ENCODE measurements around the gene LMO7. TPM values are rescaled to one million over a fixed set of nuclear protein-coding genes. Genes with fewer than 3 reads are reported as not detected.
"Not testable (repeated sequence)": the region's sequence is repeated elsewhere in the genome, so short reads cannot be mapped to it uniquely, and the experiment has no call there.

The LMO7 gene
- total RNA-seq, 1 experiment from 2014 or later: 18.5 TPM

GRCh38 chr13:75694722-75695121 lies 58.6 kb downstream of the LMO7 start (continued):
- TF ChIP-seq CREM (CRISPR knock-in tag; IDR thresholded peaks at IDR 0.05) (no peak), ESRRA (CRISPR knock-in tag; IDR thresholded peaks at IDR 0.05; ENCODE audit: borderline replicate concordance) (no peak)

GRCh38 chr13:75695908-75696307 lies 59.8 kb downstream of the LMO7 start:
- POLR2A ChIA-PET: not testable (repeated sequence)
- ATAC-seq: peak; percentile 79

GRCh38 chr13:75699062-75699461 lies 62.9 kb downstream of the LMO7 start:
- CTCF ChIA-PET: no interaction called here
- POLR2A ChIA-PET: no interaction called here
- H3K9me3 Mint-ChIP-seq: peaks cover 44% of the 10 kb centered on the region
- H3K4me1 Mint-ChIP-seq: peaks cover 5% of the 10 kb centered on the region
- ATAC-seq: no peak
- no peak overlapping the region for H3K27ac Mint-ChIP-seq
- peaks cover 46% of the 10 kb centered on the region for H3K36me3 Mint-ChIP-seq
- no peak for TF ChIP-seq MAX (CRISPR knock-in tag; IDR thresholded peaks at IDR 0.05)
- no peak for TF ChIP-seq CTCF (IDR thresholded peaks at IDR 0.05)
- TF ChIP-seq SMAD3 (CRISPR knock-in tag; IDR thresholded peaks at IDR 0.05; ENCODE audit: borderline replicate concordance): no peak
- no peak for TF ChIP-seq GTF2I (CRISPR knock-in tag; conservative IDR thresholded peaks at IDR 0.05)
- no peak for TF ChIP-seq ZNF425 (CRISPR knock-in tag; conservative IDR thresholded peaks at IDR 0.05)
- TF ChIP-seq NFYB (CRISPR knock-in tag; conservative IDR thresholded peaks at IDR 0.05; ENCODE audit: low read depth): no peak
- no peak for TF ChIP-seq GRHL2 (CRISPR knock-in tag; IDR thresholded peaks at IDR 0.05; ENCODE audit: insufficient replicate concordance, severe bottlenecking)
- no peak for TF ChIP-seq ELF4 (CRISPR knock-in tag; IDR thresholded peaks at IDR 0.05; ENCODE audit: low read depth)
- TF ChIP-seq FOXJ3 (CRISPR knock-in tag; IDR thresholded peaks at IDR 0.05; ENCODE audit: borderline replicate concordance): no peak
- no peak for TF ChIP-seq CREM (CRISPR knock-in tag; IDR thresholded peaks at IDR 0.05)
- TF ChIP-seq NR2C2 (CRISPR knock-in tag; IDR thresholded peaks at IDR 0.05): no peak
- no peak for TF ChIP-seq OVOL2 (CRISPR knock-in tag; IDR thresholded peaks at IDR 0.05; ENCODE audit: borderline replicate concordance)
- no peak for TF ChIP-seq ERG (CRISPR knock-in tag; IDR thresholded peaks at IDR 0.05)
- no peak for TF ChIP-seq SOX15 (CRISPR knock-in tag; IDR thresholded peaks at IDR 0.05)
- no peak for TF ChIP-seq GABPB1 (CRISPR knock-in tag; IDR thresholded peaks at IDR 0.05)
- TF ChIP-seq FOXP1 (CRISPR knock-in tag; IDR thresholded peaks at IDR 0.05; ENCODE audit: borderline replicate concordance): no peak
- no peak for TF ChIP-seq ETV6 (CRISPR knock-in tag; IDR thresholded peaks at IDR 0.05)
- TF ChIP-seq NR1H2 (CRISPR knock-in tag; IDR thresholded peaks at IDR 0.05): no peak
- TF ChIP-seq CBFB (CRISPR knock-in tag; IDR thresholded peaks at IDR 0.05; ENCODE audit: low read depth): no peak
- no peak for TF ChIP-seq ZNF512 (CRISPR knock-in tag; IDR thresholded peaks at IDR 0.05; ENCODE audit: borderline replicate concordance)
- no peak overlapping the region for H3K4me3 Mint-ChIP-seq
- H3K27me3 Mint-ChIP-seq (ENCODE audit: low read depth): peaks cover 3% of the 10 kb centered on the region; the same call in 1 of the 2 replicates
- no peak for DNase-seq (ENCODE audit: low spot score)

More at GRCh38 chr13:75695908-75696307, 59.8 kb downstream of the LMO7 start:
- Mint-ChIP-seq H3K36me3 (peaks cover 39% of the 10 kb centered on the region), H3K9me3 (peaks cover 36% of the 10 kb centered on the region), H3K4me1 (peaks cover 15% of the 10 kb centered on the region)
- H3K4me3 Mint-ChIP-seq; H3K27me3 Mint-ChIP-seq (ENCODE audit: low read depth); H3K27ac Mint-ChIP-seq: not testable (repeated sequence)
- CTCF ChIA-PET: interaction anchor here (0.6 to 2.9 kb wide), 42 partner anchors 9 to 1207 kb away, joined by 3 to 38 read pairs (median 4); no protein-coding TSS in a partner anchor
- peak; percentile 84 for DNase-seq (ENCODE audit: low spot score)
- peak; percentile 85 for TF ChIP-seq CTCF (IDR thresholded peaks at IDR 0.05)

GRCh38 chr13:75699717-75700116 lies 63.6 kb downstream of the LMO7 start:
- Mint-ChIP-seq H3K9me3 (peaks cover 44% of the 10 kb centered on the region), H3K36me3 (peaks cover 46% of the 10 kb centered on the region)
- H3K4me3 Mint-ChIP-seq; CTCF ChIA-PET; POLR2A ChIA-PET; ATAC-seq; H3K4me1 Mint-ChIP-seq; H3K27me3 Mint-ChIP-seq (ENCODE audit: low read depth); H3K27ac Mint-ChIP-seq: not testable (repeated sequence)
- peak; percentile 39 for DNase-seq (ENCODE audit: low spot score)

All from WTC11 (cell line).